Measurements from ENCODE around the gene C2orf76.

C2orf76 gene

DNA sequence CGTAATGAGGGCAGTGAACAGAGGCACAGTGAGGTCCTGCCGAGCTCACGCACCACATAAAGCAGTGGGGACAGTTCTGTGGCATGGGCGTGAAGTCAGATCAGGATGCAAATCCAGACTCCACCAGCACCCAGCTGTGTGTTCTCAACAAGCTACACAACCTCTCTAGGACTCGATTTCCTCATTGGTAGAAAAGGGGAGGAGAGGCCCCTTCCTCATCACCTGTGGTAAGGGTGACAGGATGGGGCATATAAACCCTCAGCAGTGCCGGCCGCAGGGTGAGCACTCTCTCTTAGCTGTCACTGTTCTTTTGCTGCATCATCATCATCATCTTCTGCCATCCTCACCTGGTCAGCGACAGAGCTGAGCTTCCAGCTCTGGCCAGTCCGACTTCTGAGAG, 54.8 kb downstream of the C2orf76 start:
- Mint-ChIP-seq H3K27ac (no peak overlapping the region), H3K27me3 (ENCODE audit: low read depth) (no peaks in the 10 kb centered on the region), H3K9me3 (no peaks in the 10 kb centered on the region), H3K36me3 (ENCODE audit: low read depth) (peaks cover 11% of the 10 kb centered on the region), H3K4me1 (peaks cover 5% of the 10 kb centered on the region), H3K4me3 (no peak overlapping the region)
- TF ChIP-seq, protein P1, sequence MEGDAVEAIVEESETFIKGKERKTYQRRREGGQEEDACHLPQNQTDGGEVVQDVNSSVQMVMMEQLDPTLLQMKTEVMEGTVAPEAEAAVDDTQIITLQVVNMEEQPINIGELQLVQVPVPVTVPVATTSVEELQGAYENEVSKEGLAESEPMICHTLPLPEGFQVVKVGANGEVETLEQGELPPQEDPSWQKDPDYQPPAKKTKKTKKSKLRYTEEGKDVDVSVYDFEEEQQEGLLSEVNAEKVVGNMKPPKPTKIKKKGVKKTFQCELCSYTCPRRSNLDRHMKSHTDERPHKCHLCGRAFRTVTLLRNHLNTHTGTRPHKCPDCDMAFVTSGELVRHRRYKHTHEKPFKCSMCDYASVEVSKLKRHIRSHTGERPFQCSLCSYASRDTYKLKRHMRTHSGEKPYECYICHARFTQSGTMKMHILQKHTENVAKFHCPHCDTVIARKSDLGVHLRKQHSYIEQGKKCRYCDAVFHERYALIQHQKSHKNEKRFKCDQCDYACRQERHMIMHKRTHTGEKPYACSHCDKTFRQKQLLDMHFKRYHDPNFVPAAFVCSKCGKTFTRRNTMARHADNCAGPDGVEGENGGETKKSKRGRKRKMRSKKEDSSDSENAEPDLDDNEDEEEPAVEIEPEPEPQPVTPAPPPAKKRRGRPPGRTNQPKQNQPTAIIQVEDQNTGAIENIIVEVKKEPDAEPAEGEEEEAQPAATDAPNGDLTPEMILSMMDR (IDR thresholded peaks at IDR 0.05; ENCODE audit: unreplicated experiment in 3 of 3) = no peak

DNA sequence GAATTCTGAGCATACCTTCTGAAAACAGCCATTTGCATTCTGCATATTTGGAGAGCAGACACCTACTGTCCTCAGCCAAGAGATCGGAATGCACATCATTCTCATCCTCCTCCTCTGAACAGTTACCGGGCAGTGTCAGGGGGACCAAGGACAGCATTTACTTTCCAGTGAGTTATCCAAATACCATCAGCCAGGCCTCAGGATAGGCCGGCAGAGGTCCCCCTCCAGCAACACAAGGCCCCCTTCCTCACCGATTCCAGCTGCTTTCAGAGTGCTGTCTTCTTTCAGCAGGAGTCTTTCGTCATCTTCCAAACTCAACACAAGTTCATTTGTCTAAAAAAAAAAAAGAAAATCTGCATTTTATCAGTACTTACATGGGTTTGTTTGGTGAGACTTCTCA, 55.3 kb downstream of the C2orf76 start:
- no peak overlapping the region for H3K4me3 Mint-ChIP-seq
- H3K36me3 Mint-ChIP-seq (ENCODE audit: low read depth) = peaks cover 11% of the 10 kb centered on the region
- no peak overlapping the region for H3K27ac Mint-ChIP-seq
- H3K9me3 Mint-ChIP-seq = no peaks in the 10 kb centered on the region
- TF ChIP-seq, protein P1 (IDR thresholded peaks at IDR 0.05; ENCODE audit: unreplicated experiment in 3 of 3) = no peak
- H3K4me1 Mint-ChIP-seq = peaks cover 5% of the 10 kb centered on the region
- H3K27me3 Mint-ChIP-seq (ENCODE audit: low read depth) = no peaks in the 10 kb centered on the region

DNA sequence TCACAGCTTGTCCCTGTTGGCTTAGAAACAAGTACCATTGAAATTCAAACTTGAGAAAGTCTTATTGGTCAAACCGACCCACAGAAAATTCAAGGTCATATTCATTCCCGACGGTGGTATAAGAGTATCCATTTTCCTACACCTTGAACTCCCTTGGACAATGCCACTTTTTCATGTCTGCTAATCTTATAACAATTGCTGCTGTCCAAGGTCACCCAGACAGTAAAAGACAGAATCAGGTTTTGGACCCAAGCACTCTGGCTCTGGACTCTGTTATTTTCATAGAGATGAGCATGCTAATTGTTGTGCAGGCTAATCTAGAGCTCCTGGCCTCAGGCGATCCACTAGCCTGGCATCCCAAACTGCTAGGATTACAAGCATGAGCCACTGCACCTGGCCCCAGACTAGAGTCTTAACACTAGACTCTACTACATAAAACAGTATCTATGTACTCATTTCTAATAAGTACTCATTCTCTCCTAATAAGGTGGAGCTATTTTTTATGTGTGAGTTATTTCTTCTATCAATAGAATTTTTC, 57.8 kb downstream of the C2orf76 start:
- Mint-ChIP-seq H3K4me3 (no peak overlapping the region), H3K36me3 (ENCODE audit: low read depth) (peaks cover 7% of the 10 kb centered on the region), H3K27ac (no peak overlapping the region), H3K9me3 (no peaks in the 10 kb centered on the region), H3K4me1 (peaks cover 5% of the 10 kb centered on the region), H3K27me3 (ENCODE audit: low read depth) (no peaks in the 10 kb centered on the region)
- TF ChIP-seq, protein P1 (IDR thresholded peaks at IDR 0.05; ENCODE audit: unreplicated experiment in 3 of 3) = no peak

DNA sequence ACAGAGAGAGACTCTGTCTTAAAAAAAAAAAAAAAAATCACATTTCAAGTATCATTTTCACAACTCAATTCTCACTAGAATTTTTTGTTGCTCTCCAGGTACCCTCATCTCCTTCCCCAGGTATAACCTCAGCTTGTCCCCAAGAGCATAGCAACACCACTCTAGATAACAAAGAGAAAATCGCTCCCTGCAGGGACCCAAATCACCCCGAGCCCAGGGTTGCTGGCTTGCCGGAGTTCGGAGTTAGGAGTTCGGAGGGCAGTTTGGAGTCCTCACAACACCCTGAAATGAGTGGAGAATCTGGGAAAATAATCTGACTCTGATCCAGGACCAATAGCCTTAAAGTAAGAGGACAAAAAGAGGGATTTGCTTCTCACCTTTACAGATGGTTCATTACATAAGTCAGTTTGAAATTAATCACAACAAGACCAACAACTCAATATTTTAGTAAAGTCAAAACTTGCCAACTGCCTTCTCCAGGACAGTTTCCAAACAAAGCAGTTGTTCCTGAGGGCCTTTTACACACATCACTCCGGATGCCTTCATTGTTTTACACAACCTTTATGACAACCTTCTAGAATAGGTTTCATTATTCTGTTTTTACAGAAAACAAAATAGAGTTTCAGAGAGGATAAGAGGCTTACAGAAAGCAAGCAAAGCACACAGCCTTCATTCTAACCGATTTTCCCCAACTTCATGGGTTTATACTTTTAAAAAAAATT, 59.1 kb downstream of the C2orf76 start:
- no peak overlapping the region for H3K4me3 Mint-ChIP-seq
- TF ChIP-seq, protein P1 (IDR thresholded peaks at IDR 0.05; ENCODE audit: unreplicated experiment in 3 of 3) = no peak
- no peak overlapping the region for H3K27ac Mint-ChIP-seq
- no peaks in the 10 kb centered on the region for H3K27me3 Mint-ChIP-seq (ENCODE audit: low read depth)
- H3K4me1 Mint-ChIP-seq = no peaks in the 10 kb centered on the region
- H3K36me3 Mint-ChIP-seq (ENCODE audit: low read depth) = peaks cover 7% of the 10 kb centered on the region
- no peaks in the 10 kb centered on the region for H3K9me3 Mint-ChIP-seq

DNA sequence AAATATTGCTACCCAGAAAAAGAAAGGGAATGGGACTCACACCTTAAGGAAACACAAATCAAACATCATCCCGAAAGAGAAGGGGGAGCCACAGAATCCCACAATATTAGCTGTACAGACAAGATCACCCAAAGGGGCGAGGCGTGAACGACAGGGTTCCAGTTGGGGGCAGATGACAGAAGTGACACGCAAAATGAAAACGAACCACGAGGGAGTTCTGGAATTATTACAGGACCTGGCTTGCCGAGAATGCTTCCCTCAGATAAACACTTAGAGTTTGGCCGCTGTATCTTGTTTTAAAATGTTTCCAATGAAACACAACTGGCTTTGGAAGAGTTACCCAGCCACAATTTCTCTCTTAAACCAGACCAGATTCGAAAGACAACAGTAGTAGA, 60.4 kb downstream of the C2orf76 start:
- Mint-ChIP-seq H3K27ac (no peak overlapping the region), H3K36me3 (ENCODE audit: low read depth) (peaks cover 4% of the 10 kb centered on the region), H3K4me3 (no peak overlapping the region), H3K27me3 (ENCODE audit: low read depth) (no peaks in the 10 kb centered on the region), H3K4me1 (no peaks in the 10 kb centered on the region), H3K9me3 (no peaks in the 10 kb centered on the region)
- TF ChIP-seq, protein P1 (IDR thresholded peaks at IDR 0.05; ENCODE audit: unreplicated experiment in 3 of 3) = no peak
